GM12874 (cell line): ENCODE data around the gene FBXO27.

Experiments used
- TF ChIP-seq, protein P1 (sequence below): IDR thresholded peaks from 2 replicates; pipeline ENCODE4 v1.5.1; 2011; ENCODE audit warnings: low read depth, mild to moderate bottlenecking, control low read depth, low read length, moderate library complexity; ENCODE audit not compliant: insufficient read depth

The FBXO27 gene

GRCh38 chr19:38978326-38978689, 54.0 kb downstream of the FBXO27 start:
- TF ChIP-seq, protein P1, sequence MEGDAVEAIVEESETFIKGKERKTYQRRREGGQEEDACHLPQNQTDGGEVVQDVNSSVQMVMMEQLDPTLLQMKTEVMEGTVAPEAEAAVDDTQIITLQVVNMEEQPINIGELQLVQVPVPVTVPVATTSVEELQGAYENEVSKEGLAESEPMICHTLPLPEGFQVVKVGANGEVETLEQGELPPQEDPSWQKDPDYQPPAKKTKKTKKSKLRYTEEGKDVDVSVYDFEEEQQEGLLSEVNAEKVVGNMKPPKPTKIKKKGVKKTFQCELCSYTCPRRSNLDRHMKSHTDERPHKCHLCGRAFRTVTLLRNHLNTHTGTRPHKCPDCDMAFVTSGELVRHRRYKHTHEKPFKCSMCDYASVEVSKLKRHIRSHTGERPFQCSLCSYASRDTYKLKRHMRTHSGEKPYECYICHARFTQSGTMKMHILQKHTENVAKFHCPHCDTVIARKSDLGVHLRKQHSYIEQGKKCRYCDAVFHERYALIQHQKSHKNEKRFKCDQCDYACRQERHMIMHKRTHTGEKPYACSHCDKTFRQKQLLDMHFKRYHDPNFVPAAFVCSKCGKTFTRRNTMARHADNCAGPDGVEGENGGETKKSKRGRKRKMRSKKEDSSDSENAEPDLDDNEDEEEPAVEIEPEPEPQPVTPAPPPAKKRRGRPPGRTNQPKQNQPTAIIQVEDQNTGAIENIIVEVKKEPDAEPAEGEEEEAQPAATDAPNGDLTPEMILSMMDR, result no peak

GRCh38 chr19:38977445-38978325, 54.7 kb downstream of the FBXO27 start:
- TF ChIP-seq, protein P1, result no peak

DNA sequence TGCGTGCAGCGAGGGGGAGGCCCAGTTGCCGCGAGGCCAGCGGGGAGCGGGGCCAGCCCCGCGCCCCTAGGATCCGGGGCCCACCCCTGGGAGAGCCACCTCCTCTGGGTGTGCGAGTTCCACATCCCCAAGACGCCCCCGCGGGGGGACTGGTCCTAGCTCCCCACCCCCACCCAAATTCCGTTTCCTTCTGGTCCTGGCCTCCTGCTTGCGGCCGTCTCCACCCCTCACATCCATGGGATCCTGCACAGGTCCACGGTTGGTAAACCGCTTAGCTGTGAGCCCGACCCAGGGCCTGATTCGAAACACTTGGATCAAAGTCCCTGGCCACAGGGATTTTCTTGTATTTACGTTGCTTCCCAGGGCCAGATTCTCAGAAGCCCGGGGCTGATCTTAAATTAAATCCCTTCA, 56.5 kb downstream of the FBXO27 start:
- TF ChIP-seq, protein P1, result no peak

GRCh38 chr19:38975214-38975860, 57.0 kb downstream of the FBXO27 start, which contains the start of gene FBXO17:
FBXO17 (minus strand) TSS chr19:38975742; CDS start chr19:38950319, 25,423 bp downstream.
- TF ChIP-seq, protein P1, result no peak

- TF ChIP-seq, protein P1, result no peak
Observed at GRCh38 chr19:38974624-38975213, 57.6 kb downstream of the FBXO27 start.
